Activated CD8-positive, alpha-beta memory T cell treated with anti-CD3 and anti-CD28 coated beads, Interleukin-2, amount 50 U/mL, for 24 hours (primary cell): ENCODE data around the gene ACOX1.

Source experiments
- DNase-seq: peaks from one replicate; pipeline ENCODE4 v3.0.0-alpha.2; 2020; ENCODE audit errors: extremely low read depth

ACOX1 gene

DNA sequence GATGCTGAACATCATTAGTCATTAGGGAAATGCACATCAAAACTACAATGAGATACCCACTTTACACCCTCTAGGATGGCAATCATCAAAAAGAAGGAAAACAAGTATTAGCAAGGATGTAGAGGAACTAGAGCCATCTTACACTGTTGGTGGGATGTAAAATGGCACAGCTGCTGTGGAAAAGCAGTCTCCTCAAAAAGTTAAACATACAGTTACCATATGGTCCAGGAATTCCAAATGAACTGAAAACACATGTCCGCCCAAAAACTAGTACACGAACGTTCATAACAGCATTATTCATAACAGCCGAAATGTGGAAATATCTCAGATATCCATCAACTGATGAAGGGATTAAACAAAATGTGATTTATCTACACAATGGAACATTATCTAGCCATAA is 45.2 kb downstream of the ACOX1 start:
- no peak for DNase-seq

- DNase-seq = no peak
Measured at GRCh38 chr17:75932852-75933251, 46.1 kb downstream of the ACOX1 start.

DNA sequence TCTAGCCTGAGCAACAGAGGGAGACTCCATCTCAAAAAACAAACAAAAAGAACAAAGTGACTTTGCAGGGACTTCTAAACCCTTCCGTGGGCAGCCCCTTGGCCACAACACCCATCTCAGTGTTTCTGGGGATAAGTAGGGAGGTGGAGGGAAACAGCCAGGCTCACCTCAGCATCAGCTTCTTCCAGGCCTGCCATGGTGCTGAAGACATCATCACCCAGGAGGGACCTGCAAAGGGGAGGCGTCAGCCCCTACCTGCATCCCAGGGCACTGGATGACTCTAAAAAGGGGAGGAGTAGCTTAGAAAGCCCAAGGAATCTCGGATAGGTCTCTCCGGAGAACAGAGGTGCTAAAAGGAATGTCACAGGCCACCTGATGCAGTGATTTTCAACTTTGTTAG is 47.9 kb downstream of the ACOX1 start:
- DNase-seq = no peak

GRCh38 chr17:75927286-75927922 is 51.6 kb downstream of the ACOX1 start:
- DNase-seq = no peak

GRCh38 chr17:75926456-75926855 is 52.5 kb downstream of the ACOX1 start:
- DNase-seq = no peak

DNA sequence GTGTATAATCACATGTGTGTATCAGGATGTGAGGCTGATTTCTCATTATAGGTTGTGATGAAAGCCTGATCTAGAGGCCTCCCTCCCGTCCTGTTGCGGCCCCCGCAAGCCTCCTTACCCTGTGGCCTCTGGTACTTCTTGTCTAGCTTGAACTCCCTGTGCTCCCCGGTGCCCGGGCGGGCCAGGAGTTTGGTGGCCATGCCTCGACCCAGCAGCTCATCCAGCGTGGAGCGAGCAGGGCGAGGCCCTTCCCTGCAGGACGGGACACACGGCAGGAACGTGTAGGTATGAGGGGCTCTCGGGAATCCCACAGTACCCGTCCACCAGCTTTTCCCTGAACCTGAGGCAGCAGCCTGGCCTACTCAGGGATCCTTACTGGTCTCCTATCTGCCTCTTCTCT is 53.1 kb downstream of the ACOX1 start:
- no peak for DNase-seq

DNA sequence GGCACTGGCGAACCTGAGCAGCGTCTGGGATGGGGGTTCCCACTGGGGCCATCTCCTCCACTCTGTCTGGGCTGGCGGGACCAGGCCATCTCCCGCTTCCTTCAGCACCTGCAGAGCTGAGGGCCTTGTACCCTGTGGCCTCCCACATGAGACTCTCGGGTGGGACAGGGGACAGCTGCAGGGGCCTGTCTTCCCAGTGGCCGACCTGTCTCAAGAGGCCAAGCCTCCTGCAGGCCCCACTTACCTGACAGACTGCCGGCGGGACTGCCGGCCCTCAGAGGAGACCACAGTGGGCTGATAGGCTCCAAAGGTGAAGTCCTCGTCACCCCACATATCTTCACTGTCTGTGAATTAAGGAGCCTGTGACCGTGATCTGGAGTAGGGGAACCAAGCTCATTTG is 53.9 kb downstream of the ACOX1 start:
- DNase-seq = no peak

DNA sequence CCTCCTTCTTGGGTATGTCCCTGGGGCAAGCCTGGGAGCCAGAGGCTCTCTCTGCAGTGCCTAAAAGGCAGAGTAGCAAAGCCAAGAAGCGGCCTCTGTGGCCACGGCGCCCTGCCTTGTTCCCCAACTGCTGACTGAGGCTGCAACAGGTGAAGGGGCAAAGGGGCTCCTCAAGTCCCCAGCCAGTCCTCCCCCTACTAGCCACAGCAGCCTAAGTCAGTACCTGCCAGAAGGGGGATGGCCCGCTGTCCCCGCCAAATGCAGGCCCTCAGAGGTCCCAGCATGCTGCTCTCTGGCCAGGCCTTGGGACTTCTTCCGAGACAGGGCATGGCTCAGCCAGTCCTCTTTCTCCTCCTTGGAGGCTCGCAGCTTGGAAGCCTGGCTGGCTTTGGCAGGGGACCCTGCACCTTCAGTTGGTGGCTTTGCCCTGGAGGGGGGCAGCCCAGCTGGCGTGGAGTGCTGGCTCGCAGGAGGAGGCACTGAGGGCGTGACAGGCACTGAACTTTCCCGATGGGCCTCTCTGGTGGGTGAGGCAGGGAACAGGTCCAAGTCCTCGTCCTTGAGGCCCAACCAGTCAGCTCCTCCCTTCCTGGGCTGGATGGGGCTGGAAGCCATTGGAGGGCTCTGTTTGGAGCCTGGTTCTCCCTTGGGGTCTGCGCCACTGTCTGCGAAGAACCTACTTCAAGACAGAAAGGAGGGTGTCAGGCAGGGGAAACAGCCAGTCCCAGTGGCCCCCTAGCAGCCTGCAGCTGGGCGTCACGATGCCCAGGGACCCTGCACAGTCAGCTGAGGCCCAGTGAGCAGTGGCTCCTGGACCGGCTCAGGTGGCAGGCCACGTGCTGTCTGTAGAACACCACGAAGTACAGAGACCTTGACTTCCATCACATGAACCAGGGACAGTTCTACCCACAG is 55.7 kb downstream of the ACOX1 start:
- DNase-seq = no peak

- DNase-seq = no peak
Measured at GRCh38 chr17:75922173-75922961, 56.6 kb downstream of the ACOX1 start.

GRCh38 chr17:75921596-75921995 is 57.4 kb downstream of the ACOX1 start:
- no peak for DNase-seq

DNA sequence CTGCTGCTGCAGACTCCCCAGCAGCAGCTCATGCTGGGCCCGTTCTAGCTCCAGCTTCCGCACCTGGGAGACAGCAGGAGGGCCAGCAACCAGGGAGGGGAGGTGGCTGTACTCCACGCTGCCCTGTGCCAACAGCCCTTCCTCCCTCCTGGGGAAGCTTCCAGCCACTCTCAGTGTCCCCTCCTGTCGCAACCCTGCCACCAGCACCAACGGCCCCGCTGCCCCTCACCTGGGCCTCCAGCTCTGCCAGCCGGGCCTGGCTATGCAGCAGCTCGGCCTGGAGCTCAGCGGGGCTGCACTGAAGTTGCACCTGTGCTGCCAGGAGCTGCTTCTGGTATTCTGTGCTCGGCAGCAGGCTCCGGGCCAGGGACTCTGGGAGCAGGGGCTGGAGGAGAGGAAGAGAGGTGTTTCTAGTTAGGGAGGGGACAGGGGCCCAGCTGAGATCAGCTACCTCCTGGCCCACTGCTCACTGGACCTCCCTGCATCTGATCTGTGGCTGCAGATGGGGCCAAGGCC is 58.9 kb downstream of the ACOX1 start:
- no peak for DNase-seq

DNA sequence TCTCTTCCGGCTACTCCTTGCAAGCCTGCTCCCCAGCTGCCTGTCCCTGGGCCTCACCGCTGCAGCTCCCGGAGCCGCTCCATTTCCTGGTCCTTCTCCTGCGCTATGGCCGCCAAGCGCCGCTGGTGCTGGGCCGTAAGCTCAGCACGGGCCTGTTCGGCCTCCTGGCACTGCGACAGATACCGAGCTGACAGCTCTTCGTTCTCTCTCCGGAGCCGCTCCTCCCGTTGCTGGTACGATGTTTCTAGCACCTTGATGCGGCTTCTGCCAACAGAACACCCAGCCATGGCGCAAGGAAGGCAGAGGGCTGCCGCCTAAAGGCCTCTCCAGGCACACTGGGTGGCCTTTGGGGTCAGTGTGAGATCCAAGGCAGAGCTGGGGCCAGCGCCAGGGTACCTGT is 59.4 kb downstream of the ACOX1 start:
- no peak for DNase-seq

GRCh38 chr17:75917917-75918445 is 61.0 kb downstream of the ACOX1 start:
- no peak for DNase-seq

DNA sequence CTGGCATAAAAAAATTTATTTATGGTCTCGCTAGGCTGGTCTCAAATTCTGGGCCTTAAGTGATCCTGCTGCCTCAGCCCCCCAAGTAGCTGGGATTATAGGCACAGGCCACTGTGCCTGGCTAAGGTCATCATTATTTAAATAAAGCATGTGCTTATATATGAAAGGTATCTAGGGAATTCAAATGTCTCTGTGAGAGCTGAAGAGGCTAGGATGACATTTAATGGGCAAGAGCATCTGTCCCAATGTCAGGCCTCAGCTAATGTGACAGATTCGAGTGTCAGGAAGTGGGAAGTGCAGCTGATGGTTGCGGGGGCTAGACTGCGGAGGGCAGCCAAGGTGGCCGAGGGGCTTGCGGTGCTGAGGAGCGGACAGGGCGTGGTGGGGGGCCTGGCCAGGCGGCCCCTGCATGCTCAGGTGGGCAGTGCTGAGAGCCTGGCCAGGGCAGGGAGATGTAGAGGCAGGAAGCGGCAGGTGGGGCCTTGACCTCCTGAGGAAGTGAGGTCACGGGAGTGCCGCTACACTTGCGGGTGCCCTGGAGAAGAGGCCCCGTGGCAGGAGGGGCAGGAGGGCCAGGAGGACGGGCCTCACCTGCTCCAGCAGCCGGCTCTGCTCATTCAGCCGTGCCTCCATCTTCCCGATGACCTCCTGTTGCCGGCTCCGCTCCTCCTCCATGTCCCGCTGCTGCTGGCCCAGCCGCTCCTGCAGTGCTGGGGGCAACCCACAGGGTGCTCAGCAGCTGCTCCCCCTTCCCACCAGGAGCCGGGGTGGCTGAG is 61.6 kb downstream of the ACOX1 start:
- DNase-seq = no peak

DNA sequence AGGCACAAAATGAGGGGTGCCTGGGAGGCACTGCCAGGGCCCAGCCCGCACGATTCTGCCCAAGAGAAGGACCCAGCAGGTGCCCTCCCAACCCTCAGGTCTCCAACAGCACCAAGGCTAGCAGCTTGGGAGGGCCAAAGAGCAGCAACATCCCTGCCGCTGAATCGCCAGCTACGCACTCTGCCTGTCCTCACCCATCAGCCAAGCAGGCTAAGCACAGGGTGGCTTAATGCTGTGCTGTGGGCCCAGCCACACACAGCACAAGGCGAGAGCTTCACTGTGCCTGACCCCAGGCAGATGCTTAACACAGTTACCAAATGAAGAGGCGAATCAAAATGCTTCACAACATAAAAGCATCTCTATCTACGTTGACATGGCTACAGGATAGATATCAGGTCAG is 63.7 kb downstream of the ACOX1 start:
- DNase-seq = no peak

- no peak for DNase-seq
Measured at GRCh38 chr17:75914643-75915267, 64.2 kb downstream of the ACOX1 start.

DNA sequence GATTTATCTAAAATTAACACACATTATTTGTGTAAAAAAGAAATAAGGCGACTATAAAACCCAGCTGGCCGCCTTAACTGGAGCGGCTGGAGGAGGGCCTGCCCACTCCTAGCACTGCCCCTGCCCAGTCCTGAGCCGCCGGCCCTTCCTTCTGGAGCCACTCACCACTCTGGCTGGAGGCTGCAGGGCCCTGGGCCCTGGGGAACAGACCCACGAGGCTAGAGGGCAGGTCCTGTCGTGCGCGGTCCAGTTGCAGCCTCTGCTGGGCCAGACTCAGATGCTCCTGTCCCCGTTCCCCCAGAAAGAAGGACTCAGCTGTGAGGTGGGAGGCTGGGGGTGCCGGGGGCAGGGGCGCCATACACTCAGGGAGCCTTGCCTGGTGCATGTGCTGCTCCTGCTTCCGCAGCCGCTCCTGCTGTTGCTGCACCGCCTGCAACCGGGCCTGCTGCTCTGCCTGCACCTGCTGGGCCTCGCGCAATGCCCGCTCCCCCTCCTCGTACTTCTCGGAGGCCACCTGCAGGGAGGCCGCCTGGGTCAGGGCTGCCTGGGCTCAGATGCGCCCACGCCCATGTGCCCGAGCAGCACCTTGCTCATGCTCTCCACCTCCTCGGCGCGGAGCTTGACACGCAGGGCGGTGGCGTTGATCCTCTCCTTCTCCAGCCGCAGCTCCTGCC is 65.3 kb downstream of the ACOX1 start:
- DNase-seq = no peak

GRCh38 chr17:75910699-75911098 is 68.3 kb downstream of the ACOX1 start:
- DNase-seq = no peak

DNA sequence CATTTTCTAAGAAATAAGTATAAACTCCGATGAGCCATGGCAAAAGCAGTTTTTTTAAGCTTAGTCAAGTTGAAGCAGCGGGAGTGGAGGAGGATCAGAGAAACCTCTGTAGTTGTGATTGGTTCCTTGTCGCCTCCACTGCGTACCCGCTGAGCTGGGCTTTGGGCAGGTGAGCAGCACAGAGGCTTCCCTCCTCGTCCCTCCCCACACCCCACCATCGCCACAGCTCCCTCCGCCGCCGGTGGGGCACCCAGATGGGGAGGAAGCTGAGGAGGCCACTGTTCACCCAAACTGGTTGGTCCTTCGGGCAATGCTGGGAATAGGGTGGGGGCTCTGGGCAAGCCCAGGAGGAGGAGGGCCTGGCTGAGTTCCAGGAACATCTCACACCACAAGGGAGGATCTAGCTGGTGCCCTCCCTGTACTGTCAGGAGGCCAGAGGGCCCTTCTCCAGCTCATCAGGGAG is 69.1 kb downstream of the ACOX1 start:
- no peak for DNase-seq
